ENCODE measurements around the gene EPB41L4B. TPM values are rescaled to one million over a fixed set of nuclear protein-coding genes. Genes with fewer than 3 reads are reported as not detected.

The EPB41L4B gene
- total RNA-seq, 1 donor from 2014 or later, result 5.5 TPM

- TF ChIP-seq CTCF (IDR thresholded peaks at IDR 0.05; ENCODE audit: unreplicated experiment), result no peak
- Mint-ChIP-seq H3K4me3 (no peak overlapping the region), H3K4me1 (peaks cover 3% of the 10 kb centered on the region), H3K36me3 (peaks cover 2% of the 10 kb centered on the region), H3K9me3 (peaks cover 4% of the 10 kb centered on the region), H3K27ac (no peak overlapping the region), H3K27me3 (ENCODE audit: low read depth) (peaks cover 34% of the 10 kb centered on the region)
- DNase-seq (ENCODE audit: low spot score in 2 of 2, unreplicated experiment in 2 of 2), result no peak
Measured at GRCh38 chr9:109161471-109161870, 159.4 kb downstream of the EPB41L4B start.

GRCh38 chr9:109159583-109159982 lies 161.3 kb downstream of the EPB41L4B start:
- no peak overlapping the region for H3K27ac Mint-ChIP-seq
- peaks cover 15% of the 10 kb centered on the region for H3K27me3 Mint-ChIP-seq (ENCODE audit: low read depth)
- TF ChIP-seq CTCF (IDR thresholded peaks at IDR 0.05; ENCODE audit: unreplicated experiment), result no peak
- DNase-seq (ENCODE audit: low spot score in 2 of 2, unreplicated experiment in 2 of 2), result no peak
- no peak overlapping the region for H3K4me3 Mint-ChIP-seq
- peaks cover 3% of the 10 kb centered on the region for H3K4me1 Mint-ChIP-seq
- H3K36me3 Mint-ChIP-seq, result peaks cover 2% of the 10 kb centered on the region
- H3K9me3 Mint-ChIP-seq, result no peaks in the 10 kb centered on the region

GRCh38 chr9:109158651-109159050 lies 162.2 kb downstream of the EPB41L4B start:
- H3K36me3 Mint-ChIP-seq, result no peaks in the 10 kb centered on the region
- H3K27ac Mint-ChIP-seq, result no peak overlapping the region
- no peak for TF ChIP-seq CTCF (IDR thresholded peaks at IDR 0.05; ENCODE audit: unreplicated experiment)
- H3K27me3 Mint-ChIP-seq (ENCODE audit: low read depth), result peaks cover 11% of the 10 kb centered on the region
- peaks cover 3% of the 10 kb centered on the region for H3K4me1 Mint-ChIP-seq
- no peak for DNase-seq (ENCODE audit: low spot score in 2 of 2, unreplicated experiment in 2 of 2)
- peaks cover 6% of the 10 kb centered on the region for H3K9me3 Mint-ChIP-seq
- no peak overlapping the region for H3K4me3 Mint-ChIP-seq

GRCh38 chr9:109156708-109157107 lies 164.2 kb downstream of the EPB41L4B start:
- TF ChIP-seq CTCF (IDR thresholded peaks at IDR 0.05; ENCODE audit: unreplicated experiment), result no peak
- H3K27me3 Mint-ChIP-seq (ENCODE audit: low read depth), result peaks cover 4% of the 10 kb centered on the region
- no peak for DNase-seq (ENCODE audit: low spot score in 2 of 2, unreplicated experiment in 2 of 2)
- H3K36me3 Mint-ChIP-seq, result peaks cover 4% of the 10 kb centered on the region
- H3K27ac Mint-ChIP-seq, result no peak overlapping the region
- H3K4me3 Mint-ChIP-seq, result no peak overlapping the region
- H3K4me1 Mint-ChIP-seq, result peaks cover 3% of the 10 kb centered on the region
- H3K9me3 Mint-ChIP-seq, result peaks cover 13% of the 10 kb centered on the region

- Mint-ChIP-seq H3K4me3 (no peak overlapping the region), H3K4me1 (no peaks in the 10 kb centered on the region), H3K27me3 (ENCODE audit: low read depth) (peaks cover 5% of the 10 kb centered on the region), H3K27ac (no peak overlapping the region), H3K9me3 (peaks cover 14% of the 10 kb centered on the region), H3K36me3 (peaks cover 4% of the 10 kb centered on the region)
- no peak for DNase-seq (ENCODE audit: low spot score in 2 of 2, unreplicated experiment in 2 of 2)
- no peak for TF ChIP-seq CTCF (IDR thresholded peaks at IDR 0.05; ENCODE audit: unreplicated experiment)
Measured at GRCh38 chr9:109150925-109151545, 169.8 kb downstream of the EPB41L4B start.

GRCh38 chr9:109149722-109150121 lies 171.1 kb downstream of the EPB41L4B start:
- DNase-seq (ENCODE audit: low spot score in 2 of 2, unreplicated experiment in 2 of 2), result no peak
- Mint-ChIP-seq H3K27ac (no peak overlapping the region), H3K4me3 (no peak overlapping the region), H3K36me3 (peaks cover 4% of the 10 kb centered on the region), H3K9me3 (peaks cover 14% of the 10 kb centered on the region), H3K4me1 (no peaks in the 10 kb centered on the region), H3K27me3 (ENCODE audit: low read depth) (peaks cover 5% of the 10 kb centered on the region)
- no peak for TF ChIP-seq CTCF (IDR thresholded peaks at IDR 0.05; ENCODE audit: unreplicated experiment)

Measured in mesothelial cell of epicardium (in vitro differentiated cells).